HG03064 (cell line): ENCODE results near the gene ROS1.
"Not testable (repeated sequence)": the region's sequence is repeated elsewhere in the genome, so short reads cannot be mapped to it uniquely, and the experiment has no call there.

Experiments
- ATAC-seq: cut with Tn5 transposase; IDR thresholded peaks from one replicate; pipeline ENCODE4 v1.9.1; 2021; ENCODE audit warnings: low read depth; ENCODE audit not compliant: unreplicated experiment

The ROS1 gene

GRCh38 chr6:117387454-117387974 is 38.2 kb downstream of the ROS1 start:
- no peak for ATAC-seq

- no peak for ATAC-seq
Observed at GRCh38 chr6:117384659-117385058, 41.1 kb downstream of the ROS1 start.

GRCh38 chr6:117381749-117382148 is 44.0 kb downstream of the ROS1 start:
- ATAC-seq, result no peak

GRCh38 chr6:117380298-117380697 is 45.4 kb downstream of the ROS1 start:
- no peak for ATAC-seq

- ATAC-seq, result no peak
Observed at GRCh38 chr6:117375446-117375845, 50.3 kb downstream of the ROS1 start.

- no peak for ATAC-seq
Observed at GRCh38 chr6:117373211-117373813, 52.4 kb downstream of the ROS1 start.

GRCh38 chr6:117372289-117372688 is 53.5 kb downstream of the ROS1 start:
- ATAC-seq, result not testable (repeated sequence)

GRCh38 chr6:117371492-117371891 is 54.2 kb downstream of the ROS1 start:
- ATAC-seq, result no peak

- no peak for ATAC-seq
Observed at GRCh38 chr6:117359581-117359980, 66.2 kb downstream of the ROS1 start.

GRCh38 chr6:117354671-117355070 is 71.1 kb downstream of the ROS1 start:
- ATAC-seq, result no peak

GRCh38 chr6:117352466-117353081 is 73.2 kb downstream of the ROS1 start:
- ATAC-seq, result no peak

- ATAC-seq, result no peak
Observed at GRCh38 chr6:117351521-117351920, 74.2 kb downstream of the ROS1 start.

- ATAC-seq, result no peak
Observed at GRCh38 chr6:117346142-117346930, 79.4 kb downstream of the ROS1 start.

- ATAC-seq, result no peak
Observed at GRCh38 chr6:117345292-117345610, 80.5 kb downstream of the ROS1 start.

- no peak for ATAC-seq
Observed at GRCh38 chr6:117344444-117345291, 81.1 kb downstream of the ROS1 start.

- no peak for ATAC-seq
Observed at GRCh38 chr6:117338567-117338966, 87.2 kb downstream of the ROS1 start.

GRCh38 chr6:117329926-117330325 is 95.8 kb downstream of the ROS1 start:
- no peak for ATAC-seq

- no peak for ATAC-seq
Observed at GRCh38 chr6:117328500-117328899, 97.2 kb downstream of the ROS1 start.

GRCh38 chr6:117328005-117328389 is 97.7 kb downstream of the ROS1 start:
- no peak for ATAC-seq

- no peak for ATAC-seq
Observed at GRCh38 chr6:117327149-117328004, 98.4 kb downstream of the ROS1 start.
